ENCODE data around the gene SHROOM2.

SHROOM2 gene

GRCh38 chrX:9909254-9909653 is 123.0 kb downstream of the SHROOM2 start (continued):
- TF ChIP-seq ATF2 (tag by site-specific recombination; IDR thresholded peaks at IDR 0.05; ENCODE audit: low read depth) (no peak), ZFP3 (tag by site-specific recombination; IDR thresholded peaks at IDR 0.05; ENCODE audit: low read depth) (no peak), ZBTB44 (tag by site-specific recombination; IDR thresholded peaks at IDR 0.05) (no peak), ZNF518A (tag by site-specific recombination; conservative IDR thresholded peaks at IDR 0.05; ENCODE audit: low read depth) (no peak)

- H3K9me3 ChIP-seq (ENCODE audit: control insufficient read depth, insufficient read depth, low read depth, low read length): no peaks in the 10 kb centered on the region
- H3K4me3 ChIP-seq (ENCODE audit: low read depth, low read length): no peak overlapping the region
- ChIA-PET CTCF (no interaction called here), POLR2A (no interaction called here)
- H3K4me1 ChIP-seq (ENCODE audit: control insufficient read depth, insufficient read depth, low read length): no peaks in the 10 kb centered on the region
- no peak overlapping the region for H3K27ac ChIP-seq (ENCODE audit: extremely low read depth, low read depth, low read length)
- no peaks in the 10 kb centered on the region for H3K36me3 ChIP-seq (ENCODE audit: control insufficient read depth in 2 of 2, insufficient read depth in 1 of 2, low read length in 2 of 2)
- TF ChIP-seq ZNF518A (tag by site-specific recombination; conservative IDR thresholded peaks at IDR 0.05; ENCODE audit: low read depth) (no peak), ZNF544 (tag by site-specific recombination; IDR thresholded peaks at IDR 0.05) (no peak), SETDB1 (IDR thresholded peaks at IDR 0.05; ENCODE audit: insufficient read length, low read length) (no peak), ZNF785 (tag by site-specific recombination; IDR thresholded peaks at IDR 0.05) (no peak), OVOL3 (tag by site-specific recombination; IDR thresholded peaks at IDR 0.05) (no peak), ZXDB (tag by site-specific recombination; IDR thresholded peaks at IDR 0.05) (no peak), ZNF37A (tag by site-specific recombination; IDR thresholded peaks at IDR 0.05) (no peak), ELK4 (IDR thresholded peaks at IDR 0.05; ENCODE audit: borderline replicate concordance, low read depth, low read length) (no peak), ZNF692 (tag by site-specific recombination; IDR thresholded peaks at IDR 0.05) (no peak), ZNF747 (tag by site-specific recombination; IDR thresholded peaks at IDR 0.05) (no peak), ZNF558 (tag by site-specific recombination; IDR thresholded peaks at IDR 0.05) (no peak), ZNF248 (tag by site-specific recombination; IDR thresholded peaks at IDR 0.05) (no peak), ZNF624 (tag by site-specific recombination; IDR thresholded peaks at IDR 0.05) (no peak), ZNF580 (tag by site-specific recombination; IDR thresholded peaks at IDR 0.05) (no peak)
Measured at GRCh38 chrX:9911487-9911886, 125.3 kb downstream of the SHROOM2 start.

All from HEK293 (cell line).